ENCODE data around the gene CLCC1.

- TF ChIP-seq LEF1 (IDR thresholded peaks at IDR 0.05; ENCODE audit: borderline replicate concordance) (no peak), L3MBTL2 (conservative IDR thresholded peaks at IDR 0.05) (no peak), FOXM1 (IDR thresholded peaks at IDR 0.05; ENCODE audit: borderline replicate concordance) (no peak), SP1 (IDR thresholded peaks at IDR 0.05) (no peak), BHLHE40 (IDR thresholded peaks at IDR 0.05; ENCODE audit: borderline replicate concordance) (no peak), PKNOX1 (IDR thresholded peaks at IDR 0.05) (no peak), CTBP1 (IDR thresholded peaks at IDR 0.05; ENCODE audit: borderline replicate concordance) (no peak), NFRKB (IDR thresholded peaks at IDR 0.05) (no peak), ZNF384 (IDR thresholded peaks at IDR 0.05) (no peak), TARDBP (IDR thresholded peaks at IDR 0.05) (no peak), ELF4 (IDR thresholded peaks at IDR 0.05) (no peak), FOXA1 (IDR thresholded peaks at IDR 0.05) (no peak)
These were observed 9.7 kb upstream of the CLCC1 start for GRCh38 chr1:108972951-108973350.
